GM08714 (cell line): ENCODE data around the gene FERMT3.

ENCODE experiments used
- H3K4me3 ChIP-seq: fragments of 200-500 bp; sonication (Bioruptor generic); 2 replicates; pipeline ENCODE4 v1.5.1; 2014; ENCODE audit warnings: mild to moderate bottlenecking, low read length, inconsistent platforms
- ZNF274 ChIP-seq: IDR thresholded peaks from 2 replicates; pipeline ENCODE4 v1.6.1; 2012; ENCODE audit warnings: mild to moderate bottlenecking, low read depth, low read length

The FERMT3 gene

DNA sequence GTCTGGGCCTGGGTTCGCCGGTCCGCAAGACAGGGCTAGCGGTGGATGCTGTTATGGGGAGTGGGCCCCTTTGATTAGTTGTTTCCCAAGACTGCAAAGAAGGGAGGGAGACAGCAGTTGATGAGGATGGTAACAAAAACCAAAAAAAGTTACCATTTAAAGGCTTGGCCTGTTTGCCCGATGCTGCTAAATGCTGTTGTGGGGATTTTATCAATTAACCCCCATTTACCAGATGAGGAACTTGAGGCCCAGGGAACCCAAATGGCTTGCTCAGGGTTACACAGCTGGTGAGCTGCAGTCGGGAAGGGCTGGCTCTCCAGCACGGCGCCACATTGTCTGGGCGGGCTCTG lies 16.1 kb downstream of the FERMT3 start:
- no peak overlapping the region for H3K4me3 ChIP-seq
- no peak for TF ChIP-seq ZNF274

DNA sequence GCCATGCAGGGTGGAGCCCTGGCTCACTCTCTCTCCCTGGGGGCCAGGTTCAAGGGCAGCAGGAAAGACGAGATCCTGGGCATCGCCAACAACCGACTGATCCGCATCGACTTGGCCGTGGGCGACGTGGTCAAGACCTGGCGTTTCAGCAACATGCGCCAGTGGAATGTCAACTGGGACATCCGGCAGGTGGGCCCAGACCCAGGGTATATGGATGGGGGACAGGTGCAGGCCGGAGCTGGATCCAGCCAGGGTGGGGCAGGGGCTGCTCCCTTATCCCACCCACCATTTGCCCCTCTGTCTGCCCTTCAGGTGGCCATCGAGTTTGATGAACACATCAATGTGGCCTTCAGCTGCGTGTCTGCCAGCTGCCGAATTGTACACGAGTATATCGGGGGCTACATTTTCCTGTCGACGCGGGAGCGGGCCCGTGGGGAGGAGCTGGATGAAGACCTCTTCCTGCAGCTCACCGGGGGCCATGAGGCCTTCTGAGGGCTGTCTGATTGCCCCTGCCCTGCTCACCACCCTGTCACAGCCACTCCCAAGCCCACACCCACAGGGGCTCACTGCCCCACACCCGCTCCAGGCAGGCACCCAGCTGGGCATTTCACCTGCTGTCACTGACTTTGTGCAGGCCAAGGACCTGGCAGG lies 16.6 kb downstream of the FERMT3 start:
- no peak for TF ChIP-seq ZNF274
- H3K4me3 ChIP-seq = no peak overlapping the region

DNA sequence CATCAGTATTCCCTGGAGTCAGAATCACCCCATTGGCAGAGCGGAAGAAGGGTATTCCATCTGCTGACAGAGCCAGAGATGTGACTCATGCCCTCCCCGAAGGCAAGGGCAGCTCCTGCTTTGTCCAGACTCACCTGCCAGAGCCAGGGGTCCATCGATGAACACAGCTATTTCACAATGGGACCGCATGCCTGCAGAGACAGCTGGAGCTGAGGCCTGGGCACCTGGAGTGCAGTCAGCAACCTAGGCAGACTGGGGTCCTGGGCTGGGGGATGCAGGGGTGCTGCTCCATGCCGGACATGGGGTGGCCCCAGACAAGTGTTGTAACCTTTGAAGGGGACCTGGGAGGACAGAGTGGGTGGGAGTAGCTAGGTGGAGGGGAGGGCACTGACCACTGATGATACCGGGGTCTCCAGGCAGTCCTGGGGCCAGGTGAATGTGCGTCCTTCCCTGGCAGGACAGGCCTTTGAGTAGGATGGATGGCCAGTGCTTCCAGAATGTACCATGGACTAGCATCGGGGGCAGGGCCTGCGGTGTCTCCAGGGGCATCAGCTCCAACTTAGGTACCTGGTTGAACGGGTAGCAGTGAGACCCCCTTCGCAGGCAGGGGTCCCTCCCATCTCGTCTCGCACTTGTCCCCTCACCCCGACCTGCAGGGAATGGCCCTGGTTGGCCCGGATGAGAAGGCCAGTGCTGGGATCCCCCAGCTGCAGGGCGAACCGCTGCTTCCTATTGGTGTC lies 17.8 kb downstream of the FERMT3 start:
- no peak for TF ChIP-seq ZNF274
- H3K4me3 ChIP-seq = no peak overlapping the region

DNA sequence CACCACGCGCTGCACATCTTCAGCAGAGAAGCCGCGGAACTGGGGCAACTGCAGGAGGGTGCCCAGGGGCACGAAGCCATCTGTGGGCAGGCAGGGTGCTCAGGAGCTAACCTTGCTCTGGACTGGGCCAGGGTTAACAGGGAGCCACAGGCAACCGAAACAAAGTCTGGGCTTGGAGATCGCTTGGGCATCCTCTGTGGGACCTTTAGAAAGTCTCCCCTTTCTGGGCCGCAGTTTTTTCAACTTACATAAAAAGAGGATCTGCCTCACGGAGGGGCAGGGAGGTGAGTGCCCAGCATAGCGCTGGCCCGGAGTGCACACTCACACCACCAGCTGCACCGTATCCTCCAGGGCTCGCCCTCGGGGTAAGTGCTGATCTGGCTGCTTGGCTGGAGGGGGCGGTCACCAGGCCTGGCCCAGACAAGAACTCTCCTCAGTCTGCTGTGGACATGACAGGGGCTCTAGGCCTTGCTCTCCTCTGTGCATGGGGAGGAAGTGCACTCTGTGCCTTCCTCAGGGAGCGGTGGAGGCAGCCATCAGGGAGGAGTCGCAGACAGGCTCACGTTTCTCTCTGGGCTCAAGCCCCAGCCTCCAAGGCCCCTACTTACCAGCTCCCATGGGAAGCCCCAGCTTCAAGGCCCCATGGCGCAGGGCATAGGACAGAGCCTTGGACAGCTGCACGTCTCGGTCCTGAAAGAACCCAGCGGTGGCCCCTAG lies 18.5 kb downstream of the FERMT3 start:
- TF ChIP-seq ZNF274 = no peak
- peak overlapping the region; percentile 93; the same call in 1 of the 2 replicates for H3K4me3 ChIP-seq

DNA sequence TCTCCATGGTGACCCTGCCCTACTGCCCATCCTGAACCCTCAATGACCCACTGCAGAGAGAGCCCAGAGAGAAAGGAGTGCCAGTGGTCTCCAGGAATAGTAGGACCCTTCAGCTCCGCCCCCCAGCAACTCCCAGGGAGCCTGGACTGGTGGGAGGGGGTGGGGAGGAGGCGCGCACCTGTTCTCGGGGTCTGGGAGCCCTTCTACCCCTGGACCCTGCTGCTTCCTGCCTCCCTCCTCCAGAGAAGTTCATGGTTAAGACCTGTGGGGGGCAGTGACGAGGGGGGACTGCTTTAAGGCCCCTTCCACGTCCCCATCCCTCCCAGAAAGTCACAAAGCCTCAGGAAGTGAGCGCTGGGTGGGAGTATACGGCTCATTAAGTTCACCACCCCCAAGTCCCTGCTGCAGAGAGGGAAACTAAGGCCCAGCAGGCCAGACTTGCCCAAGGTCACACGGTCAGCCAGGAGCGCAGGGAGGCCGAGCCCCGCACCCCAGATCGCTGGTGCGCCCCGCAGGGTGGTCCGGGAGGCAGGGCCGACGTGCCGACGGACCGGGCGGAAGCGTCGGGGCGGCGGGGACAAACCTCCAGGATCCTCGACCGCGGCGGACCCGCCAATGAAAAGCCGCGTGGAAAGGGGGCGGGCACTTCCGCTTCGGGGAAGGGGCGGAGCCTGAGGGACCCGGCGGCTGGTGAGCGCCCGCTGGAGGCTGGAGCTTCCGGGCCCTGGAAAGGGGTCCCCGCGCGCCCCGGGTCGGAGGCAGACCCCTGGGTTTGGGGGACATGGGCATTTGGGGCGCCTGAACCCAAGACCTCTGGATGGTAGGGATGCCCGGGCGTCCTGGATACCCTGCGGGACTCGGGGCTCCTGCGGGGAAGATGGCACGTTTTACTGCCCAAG lies 19.3 kb downstream of the FERMT3 start, which contains the start of the genes NUDT22 and TRPT1:
NUDT22 (plus strand) TSS at position 667 of the 899 bp plus-strand sequence. CDS start 379 bp downstream, outside the sequence.
TRPT1 (minus strand) TSS at position 579 of the 899 bp plus-strand sequence; CDS start at position 253, 326 bp downstream.
- peak within 1 kb of the TSS; percentile 93 for H3K4me3 ChIP-seq
- TF ChIP-seq ZNF274 = no peak

DNA sequence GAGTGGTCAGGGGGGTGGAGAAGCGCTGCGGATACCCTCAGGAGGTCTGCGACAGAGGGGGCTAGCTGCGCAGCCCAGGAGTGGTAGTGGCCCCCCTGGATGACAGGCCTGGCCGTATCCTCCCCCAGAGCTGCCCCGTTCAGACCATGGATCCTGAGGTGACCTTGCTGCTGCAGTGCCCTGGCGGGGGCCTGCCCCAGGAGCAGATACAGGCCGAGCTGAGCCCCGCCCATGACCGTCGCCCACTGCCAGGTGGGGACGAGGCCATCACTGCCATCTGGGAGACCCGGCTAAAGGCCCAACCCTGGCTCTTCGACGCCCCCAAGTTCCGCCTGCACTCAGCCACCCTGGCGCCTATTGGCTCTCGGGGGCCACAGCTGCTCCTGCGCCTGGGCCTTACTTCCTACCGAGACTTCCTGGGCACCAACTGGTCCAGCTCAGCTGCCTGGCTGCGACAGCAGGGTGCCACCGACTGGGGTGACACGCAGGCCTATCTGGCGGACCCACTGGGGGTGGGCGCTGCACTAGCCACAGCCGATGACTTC lies 20.1 kb downstream of the FERMT3 start:
- TF ChIP-seq ZNF274 = no peak

DNA sequence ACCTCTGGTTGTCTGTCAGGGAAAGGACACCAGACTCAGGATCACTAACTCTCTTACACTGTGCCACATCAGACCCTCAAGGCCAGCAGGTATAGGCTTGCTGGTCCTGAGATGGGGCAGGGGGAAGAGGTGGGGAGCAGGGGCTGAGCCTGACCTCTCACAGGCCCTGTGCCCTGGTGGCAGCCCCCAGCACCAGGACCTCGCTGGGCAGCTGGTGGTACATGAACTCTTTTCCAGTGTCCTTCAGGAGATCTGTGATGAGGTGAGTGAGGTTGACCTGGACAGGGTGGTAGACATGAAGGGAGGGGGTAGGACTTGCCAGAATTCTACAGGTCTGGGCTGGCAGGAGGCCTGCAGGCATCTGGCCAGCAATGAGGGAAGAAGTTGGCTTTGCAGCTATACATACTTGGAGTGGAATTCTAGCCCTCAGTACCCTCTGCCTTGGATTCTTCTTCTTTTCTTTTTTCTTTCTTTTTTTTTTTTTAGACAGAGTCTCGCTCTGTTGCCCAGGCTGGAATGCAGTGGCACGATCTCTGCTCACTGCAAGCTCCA lies 21.0 kb downstream of the FERMT3 start:
- peak overlapping the region; percentile 93; the same call in 1 of the 2 replicates for H3K4me3 ChIP-seq
- TF ChIP-seq ZNF274 = no peak

More for the DNA sequence above, 20.1 kb downstream of the FERMT3 start:
- H3K4me3 ChIP-seq = peak overlapping the region; percentile 93

DNA sequence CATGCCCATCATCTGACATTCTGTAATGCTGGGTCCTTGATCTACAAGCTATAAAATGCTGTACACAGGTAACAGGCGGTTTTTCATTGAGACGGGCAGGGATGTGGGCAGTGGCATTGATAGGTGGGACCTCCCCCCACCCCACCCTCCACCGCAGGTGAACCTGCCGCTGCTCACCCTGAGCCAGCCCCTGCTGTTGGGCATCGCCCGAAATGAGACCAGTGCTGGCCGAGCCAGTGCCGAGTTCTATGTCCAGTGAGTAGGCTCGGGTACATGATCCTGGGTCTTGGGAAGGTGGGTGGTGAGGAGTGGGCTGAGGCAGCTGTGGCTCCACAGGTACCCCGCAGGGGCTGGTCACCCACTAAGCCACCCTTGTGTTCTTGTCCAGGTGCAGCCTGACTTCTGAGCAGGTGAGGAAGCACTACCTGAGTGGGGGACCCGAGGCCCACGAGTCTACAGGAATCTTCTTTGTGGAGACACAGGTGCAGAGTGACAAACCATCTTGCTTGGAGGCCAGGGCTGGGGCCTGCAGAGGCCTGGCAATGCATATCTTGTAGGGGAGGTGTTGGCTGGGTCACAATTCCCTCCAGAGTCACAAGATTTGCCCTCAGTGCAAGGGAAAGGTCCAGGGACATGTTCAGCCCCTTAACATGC lies 22.7 kb downstream of the FERMT3 start:
- H3K4me3 ChIP-seq = peak overlapping the region; percentile 36; the same call in 1 of the 2 replicates
- no peak for TF ChIP-seq ZNF274

DNA sequence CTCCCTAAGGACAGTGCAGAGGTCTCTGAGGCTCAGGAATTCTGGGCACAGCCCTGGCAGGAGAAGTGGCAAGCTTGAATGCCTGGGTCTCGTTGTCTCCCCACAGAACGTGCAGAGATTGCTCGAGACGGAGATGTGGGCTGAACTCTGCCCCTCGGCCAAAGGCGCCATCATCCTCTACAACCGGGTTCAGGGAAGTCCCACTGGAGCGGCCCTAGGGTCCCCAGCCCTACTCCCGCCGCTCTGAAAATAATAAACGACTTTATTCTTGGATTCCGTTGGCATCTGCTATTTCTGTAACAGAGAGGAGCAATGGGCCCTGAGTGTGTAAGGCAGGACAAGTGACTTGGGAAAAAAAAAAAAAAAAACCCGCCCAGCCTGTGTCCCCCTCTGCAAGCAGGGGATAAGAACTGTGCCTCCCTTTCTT lies 23.2 kb downstream of the FERMT3 start:
- H3K4me3 ChIP-seq = peak overlapping the region; percentile 36; the same call in 1 of the 2 replicates
- TF ChIP-seq ZNF274 = no peak

DNA sequence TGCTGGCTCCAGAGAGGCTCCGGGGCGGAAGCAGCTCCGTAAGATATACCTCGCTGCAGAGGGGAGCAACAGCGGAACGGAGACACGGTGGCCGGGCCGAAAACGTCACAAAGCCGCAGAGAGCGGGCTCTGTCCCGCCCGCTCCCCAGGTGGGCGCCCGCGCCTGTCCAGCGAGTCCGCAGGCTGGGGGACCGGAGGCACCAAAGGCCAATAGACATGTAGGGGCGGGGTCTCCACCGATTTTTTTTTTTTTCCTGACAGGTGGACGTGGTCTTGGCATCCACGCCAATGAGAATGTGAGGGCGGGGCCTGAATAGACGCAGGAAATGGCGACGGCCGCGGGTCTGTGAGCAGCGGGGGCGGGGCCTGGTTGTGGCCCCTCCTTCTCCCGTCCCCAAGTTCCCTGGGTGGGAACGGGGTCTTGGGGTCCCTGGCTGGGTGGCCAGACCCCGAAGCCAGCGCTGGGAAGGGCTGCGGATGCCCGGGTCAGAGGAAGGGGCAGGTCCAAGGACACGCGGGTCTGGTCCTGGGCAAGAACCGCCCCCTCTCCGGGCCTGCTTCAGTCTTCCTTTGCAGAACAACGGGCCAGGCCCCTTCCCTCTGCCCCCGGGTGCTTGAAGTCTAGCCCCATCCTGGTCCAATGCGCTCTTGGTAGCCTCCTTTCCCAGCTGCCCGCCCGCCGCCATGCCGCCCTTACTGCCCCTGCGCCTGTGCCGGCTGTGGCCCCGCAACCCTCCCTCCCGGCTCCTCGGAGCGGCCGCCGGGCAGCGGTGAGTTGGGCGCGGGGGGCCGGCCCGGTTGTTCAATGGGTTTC lies 23.9 kb downstream of the FERMT3 start, which contains the start of gene DNAJC4:
DNAJC4 (plus strand) TSS at position 378 of the 814 bp plus-strand sequence; CDS start at position 685, 307 bp downstream.
- no peak for TF ChIP-seq ZNF274
- peak within 1 kb of the TSS; percentile 71 for H3K4me3 ChIP-seq

DNA sequence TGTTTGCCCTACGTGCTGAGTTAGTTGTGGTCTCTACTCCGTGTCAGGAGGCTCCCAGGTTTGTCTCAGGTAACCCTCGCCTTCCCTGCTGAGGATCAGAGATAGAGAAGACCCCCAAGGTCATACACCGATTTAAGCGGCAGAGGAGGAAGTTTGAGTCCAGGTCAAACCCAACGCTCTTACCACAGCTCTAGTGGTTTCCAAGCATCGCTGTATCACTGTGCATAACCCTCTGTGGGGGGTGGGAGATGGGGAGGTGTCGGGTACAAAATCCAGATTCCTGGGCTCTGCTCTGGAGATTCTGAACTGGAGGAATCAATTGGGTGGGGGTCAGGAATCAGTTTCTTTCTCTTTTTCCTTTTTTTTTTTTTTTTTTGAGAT lies 24.5 kb downstream of the FERMT3 start:
- H3K4me3 ChIP-seq = peak overlapping the region; percentile 71

More for the DNA sequence above, 24.5 kb downstream of the FERMT3 start:
- TF ChIP-seq ZNF274 = no peak
